Peyer's patch (tissue), 4 donors: ENCODE data around the gene TBRG1. TPM values are rescaled to one million over a fixed set of nuclear protein-coding genes. Genes with fewer than 3 reads are reported as not detected.

ENCODE experiments used
- DNase-seq, 3 donors: peaks; one replicate each; pipeline ENCODE4 v3.0.0-alpha.2; 2017 to 2019
- H3K27ac ChIP-seq, 4 donors: fragments of 200-600 bp; sonication (generic); one replicate each; pipeline ENCODE4 v1.5.1; 2016 to 2019
- H3K27me3 ChIP-seq, 2 donors: fragments of 200-600 bp; sonication (generic); one replicate each; pipeline ENCODE4 v1.5.1; 2019
- H3K36me3 ChIP-seq, 3 donors: fragments of 200-600 bp; sonication (generic); one replicate each; pipeline ENCODE4 v1.5.1; 2016 to 2019
- H3K4me1 ChIP-seq, 4 donors: fragments of 200-600 bp; sonication (generic); one replicate each; pipeline ENCODE4 v1.5.1; 2016 to 2019
- H3K4me3 ChIP-seq, 4 donors: fragments of 200-600 bp; sonication (generic); 1 replicate in 3 of 4; 2 replicates in 1 of 4; pipeline ENCODE4 v1.5.1; 2016 to 2019; ENCODE audit warnings: mild to moderate bottlenecking in 1 of 4
- H3K9me3 ChIP-seq, 4 donors: fragments of 200-600 bp; sonication (generic); one replicate each; pipeline ENCODE4 v1.5.1; 2016 to 2019; ENCODE audit warnings: mild to moderate bottlenecking in 1 of 4
- CTCF ChIP-seq, 6 experiments: fragments of 450-650 bp in 4 of 6; fragments of 200-600 bp in 2 of 6; sonication (generic) in 1 of 6; IDR thresholded peaks; one replicate each; pipeline ENCODE4 v1.5.1; 2017 to 2019; ENCODE audit warnings: antibody characterized with exemption in 6 of 6, mild to moderate bottlenecking in 3 of 6, moderate library complexity in 1 of 6
- POLR2A ChIP-seq, 2 donors: fragments of 450-650 bp; IDR thresholded peaks; one replicate each; pipeline ENCODE4 v1.5.1; 2017; ENCODE audit warnings: antibody characterized with exemption in 2 of 2, mild to moderate bottlenecking in 2 of 2, moderate library complexity in 2 of 2
- total RNA-seq, 4 donors: library from RNA; depleted of rRNA; stranded (reverse); fragments of >200 nt; gene quantifications; one replicate each; pipeline ENCODE4 v1.1.0, GENCODE V29; 2016

Gene TBRG1
- total RNA-seq, 4 donors from 2014 or later, result 35.9 to 79.2 (median 55.7) TPM

GRCh38 chr11:124610295-124610694 lies 12.4 kb upstream of the TBRG1 start:
- no peaks in the 10 kb centered on the region for H3K4me1 ChIP-seq

GRCh38 chr11:124611064-124611463 lies 11.6 kb upstream of the TBRG1 start, which contains the start of gene PANX3:
PANX3 (plus strand) TSS chr11:124611428; CDS start chr11:124611557, 129 bp downstream.
- H3K27ac ChIP-seq, result no peak within 1 kb of the TSS
- no peaks in the 10 kb centered on the region for H3K9me3 ChIP-seq
- H3K36me3 ChIP-seq, result no peaks in the 10 kb centered on the region
- peaks cover 0 to 4% of the 10 kb centered on the region in 2 donors for H3K27me3 ChIP-seq
- TF ChIP-seq POLR2A (IDR thresholded peaks at IDR 0.05) (no peak), CTCF (IDR thresholded peaks at IDR 0.05) (no peak)
- H3K4me1 ChIP-seq, result no peaks in the 10 kb centered on the region
- H3K4me3 ChIP-seq, result no peak within 1 kb of the TSS
- DNase-seq, result no peak

More at GRCh38 chr11:124610295-124610694, 12.4 kb upstream of the TBRG1 start:
- DNase-seq, result no peak
- Histone ChIP-seq H3K9me3 (no peaks in the 10 kb centered on the region), H3K4me3 (no peak overlapping the region), H3K27ac (no peak overlapping the region), H3K27me3 (peaks cover 0 to 4% of the 10 kb centered on the region in 2 donors), H3K36me3 (no peaks in the 10 kb centered on the region)
- no peak for TF ChIP-seq CTCF (IDR thresholded peaks at IDR 0.05)
- TF ChIP-seq POLR2A (IDR thresholded peaks at IDR 0.05), result no peak

GRCh38 chr11:124612045-124612444 lies 10.6 kb upstream of the TBRG1 start:
- Histone ChIP-seq H3K4me3 (no peak overlapping the region), H3K36me3 (no peaks in the 10 kb centered on the region), H3K9me3 (no peaks in the 10 kb centered on the region), H3K4me1 (no peaks in the 10 kb centered on the region), H3K27me3 (peaks cover 0 to 4% of the 10 kb centered on the region in 2 donors), H3K27ac (no peak overlapping the region)
- TF ChIP-seq CTCF (IDR thresholded peaks at IDR 0.05), result no peak
- TF ChIP-seq POLR2A (IDR thresholded peaks at IDR 0.05), result no peak
- no peak for DNase-seq

GRCh38 chr11:124612567-124613246 lies 10.0 kb upstream of the TBRG1 start:
- Histone ChIP-seq H3K27ac (no peak overlapping the region), H3K27me3 (peaks cover 0 to 4% of the 10 kb centered on the region in 2 donors), H3K4me1 (no peaks in the 10 kb centered on the region), H3K36me3 (no peaks in the 10 kb centered on the region), H3K4me3 (no peak overlapping the region), H3K9me3 (no peaks in the 10 kb centered on the region)
- DNase-seq, result no peak
- TF ChIP-seq CTCF (IDR thresholded peaks at IDR 0.05), result no peak

GRCh38 chr11:124618863-124619262 lies 3.8 kb upstream of the TBRG1 start:
- Histone ChIP-seq H3K36me3 (no peaks in the 10 kb centered on the region), H3K27me3 (peaks cover 0 to 4% of the 10 kb centered on the region in 2 donors), H3K9me3 (no peaks in the 10 kb centered on the region), H3K4me1 (peaks cover 0 to 11% (median 2%) of the 10 kb centered on the region in 4 donors), H3K4me3 (no peak overlapping the region), H3K27ac (no peak overlapping the region)
- no peak for TF ChIP-seq POLR2A (IDR thresholded peaks at IDR 0.05)
- TF ChIP-seq CTCF (IDR thresholded peaks at IDR 0.05), result no peak
- DNase-seq, result no peak
